ENCODE measurements around the gene HEBP2. TPM values are rescaled to one million over a fixed set of nuclear protein-coding genes. Genes with fewer than 3 reads are reported as not detected.

HEBP2 gene
- total RNA-seq, 2 experiments from 2014 or later = 14.0 to 36.2 TPM

- BruUV-seq (replicated peaks) = no TSS peak
- no peaks in the 10 kb centered on the region for H3K9me2 ChIP-seq (ENCODE audit: insufficient read depth, low read length)
- ChIA-PET CTCF (ENCODE audit: unreplicated experiment) (no interaction called here), POLR2A (interaction anchor here (0.6 kb wide), 1 partner anchor 715 kb away, joined by 3 read pairs; no protein-coding TSS in a partner anchor)
- H3K4me3 ChIP-seq (ENCODE audit: low read depth, low read length, poor library complexity, severe bottlenecking) = no peak overlapping the region
- H4K20me1 ChIP-seq (ENCODE audit: insufficient read depth, low read length) = no peaks in the 10 kb centered on the region
- intact Hi-C loops (cut with micrococcal nuclease; ENCODE audit: unreplicated experiment) = no loop called here
- no peaks in the 10 kb centered on the region for H3K9me3 ChIP-seq (ENCODE audit: low read length)
- TF ChIP-seq EZH2phosphoT487 (IDR thresholded peaks at IDR 0.05; ENCODE audit: borderline replicate concordance, low read depth, low read length) (no peak), CTCF (conservative IDR thresholded peaks at IDR 0.05; ENCODE audit: low read length) (0 out of 2 replicates have a peak, but pooled peaks have one; percentile 17)
- H3K4me1 ChIP-seq (ENCODE audit: insufficient read depth, low read length, poor library complexity, severe bottlenecking) = no peaks in the 10 kb centered on the region
- no peak overlapping the region for H2AFZ ChIP-seq (ENCODE audit: low read length)
- no peaks in the 10 kb centered on the region for H3K79me2 ChIP-seq (ENCODE audit: insufficient read depth, low read depth, low read length)
- no peak for DNase-seq (ENCODE audit: low spot score)
- H3K4me2 ChIP-seq (ENCODE audit: low read length) = no peak overlapping the region
- H3K36me3 ChIP-seq (ENCODE audit: insufficient read depth, low read length) = no peaks in the 10 kb centered on the region
- H3K27ac ChIP-seq (ENCODE audit: low read depth, low read length, poor library complexity, severe bottlenecking) = no peak overlapping the region
These were observed 21.3 kb upstream of the HEBP2 start for GRCh38 chr6:138382498-138383265.

- intact Hi-C loops (cut with micrococcal nuclease; ENCODE audit: unreplicated experiment) = no loop called here
- H3K4me2 ChIP-seq (ENCODE audit: low read length) = no peak overlapping the region
- H3K4me1 ChIP-seq (ENCODE audit: insufficient read depth, low read length, poor library complexity, severe bottlenecking) = peaks cover 7% of the 10 kb centered on the region
- DNase-seq (ENCODE audit: low spot score) = no peak
- no peaks in the 10 kb centered on the region for H3K79me2 ChIP-seq (ENCODE audit: insufficient read depth, low read depth, low read length)
- no peaks in the 10 kb centered on the region for H3K9me2 ChIP-seq (ENCODE audit: insufficient read depth, low read length)
- H3K36me3 ChIP-seq (ENCODE audit: insufficient read depth, low read length) = no peaks in the 10 kb centered on the region
- H2AFZ ChIP-seq (ENCODE audit: low read length) = no peak overlapping the region
- TF ChIP-seq EZH2phosphoT487 (IDR thresholded peaks at IDR 0.05; ENCODE audit: borderline replicate concordance, low read depth, low read length) (no peak), CTCF (conservative IDR thresholded peaks at IDR 0.05; ENCODE audit: low read length) (no peak)
- H3K4me3 ChIP-seq (ENCODE audit: low read depth, low read length, poor library complexity, severe bottlenecking) = no peak overlapping the region
- no peak overlapping the region for H3K27ac ChIP-seq (ENCODE audit: low read depth, low read length, poor library complexity, severe bottlenecking)
- BruUV-seq (replicated peaks) = no TSS peak
- H3K9me3 ChIP-seq (ENCODE audit: low read length) = no peaks in the 10 kb centered on the region
- H4K20me1 ChIP-seq (ENCODE audit: insufficient read depth, low read length) = no peaks in the 10 kb centered on the region
- ChIA-PET POLR2A (interaction anchor here (1.2 kb wide), 1 partner anchor 12 kb away, joined by 3 read pairs; no protein-coding TSS in a partner anchor), CTCF (ENCODE audit: unreplicated experiment) (no interaction called here)
These were observed 20.2 kb upstream of the HEBP2 start for GRCh38 chr6:138383776-138384175.

GRCh38 chr6:138386897-138387296 lies 17.1 kb upstream of the HEBP2 start:
- BruUV-seq (replicated peaks) = no TSS peak
- TF ChIP-seq CTCF (conservative IDR thresholded peaks at IDR 0.05; ENCODE audit: low read length) (no peak), EZH2phosphoT487 (IDR thresholded peaks at IDR 0.05; ENCODE audit: borderline replicate concordance, low read depth, low read length) (no peak)
- intact Hi-C loops (cut with micrococcal nuclease; ENCODE audit: unreplicated experiment) = no loop called here
- Histone ChIP-seq H3K4me1 (ENCODE audit: insufficient read depth, low read length, poor library complexity, severe bottlenecking) (peaks cover 7% of the 10 kb centered on the region), H3K4me2 (ENCODE audit: low read length) (no peak overlapping the region), H4K20me1 (ENCODE audit: insufficient read depth, low read length) (no peaks in the 10 kb centered on the region), H3K36me3 (ENCODE audit: insufficient read depth, low read length) (no peaks in the 10 kb centered on the region), H3K79me2 (ENCODE audit: insufficient read depth, low read depth, low read length) (no peaks in the 10 kb centered on the region), H3K27ac (ENCODE audit: low read depth, low read length, poor library complexity, severe bottlenecking) (no peak overlapping the region), H3K4me3 (ENCODE audit: low read depth, low read length, poor library complexity, severe bottlenecking) (no peak overlapping the region), H2AFZ (ENCODE audit: low read length) (no peak overlapping the region), H3K9me2 (ENCODE audit: insufficient read depth, low read length) (no peaks in the 10 kb centered on the region), H3K9me3 (ENCODE audit: low read length) (no peaks in the 10 kb centered on the region)
- CTCF ChIA-PET (ENCODE audit: unreplicated experiment) = no interaction called here
- POLR2A ChIA-PET = no interaction called here
- no peak for DNase-seq (ENCODE audit: low spot score)

Data from OCI-LY7 (cell line).